ENCODE data around the gene ULK2. TPM values are rescaled to one million over a fixed set of nuclear protein-coding genes. Genes with fewer than 3 reads are reported as not detected.

ULK2 gene
- total and polyA plus RNA-seq, 2 of the 13 experiments (the other 11 are each of a cell fraction or from before 2014, with no cell fraction given) = 0.01 TPM; not detected in 1

- Histone ChIP-seq H3K4me1 (ENCODE audit: insufficient read depth, low read length) (peaks cover 62% of the 10 kb centered on the region), H4K20me1 (ENCODE audit: insufficient read depth, low read length) (no peaks in the 10 kb centered on the region), H3K9ac (ENCODE audit: insufficient read depth, low read depth, low read length) (no peak overlapping the region), H2AFZ (ENCODE audit: low read length) (no peak overlapping the region), H3K79me2 (ENCODE audit: insufficient read depth, low read length) (no peaks in the 10 kb centered on the region), H3K4me3 (replicated peaks in 1 of 3; ENCODE audit: insufficient read depth in 1 of 3, low read depth in 2 of 3, low read length in 3 of 3) (no peak overlapping the region), H3K27me3 (ENCODE audit: control insufficient read depth in 1 of 2, insufficient read depth in 2 of 2, low read length in 2 of 2) (no peaks in the 10 kb centered on the region; a peak in 1 of 5 replicates), H3K4me2 (ENCODE audit: low read depth, low read length) (no peak overlapping the region), H3K27ac (ENCODE audit: extremely low read length, insufficient read depth, low read length) (no peak overlapping the region), H3K9me3 (ENCODE audit: low read length) (no peaks in the 10 kb centered on the region), H3K36me3 (replicated peaks in 1 of 2; ENCODE audit: control insufficient read depth in 1 of 2, insufficient read depth in 2 of 2, low read length in 2 of 2) (no peaks in the 10 kb centered on the region)
- in situ Hi-C loops (cut with HindIII; ENCODE audit: extremely low pct_ligation_motif_present, low pct_unique_long_range_greater_than_20kb) = no loop called here
- DNase-seq (ENCODE audit: low spot score) (no peak), ATAC-seq (no peak), FAIRE-seq (no peak)
- WGBS (ENCODE audit: low lambda C conversion rate) = 97% methylated on average over 12 of the region's 14 CpGs
- POLR2A ChIA-PET = no interaction called here
- CTCF ChIA-PET (ENCODE audit: low intra/inter-chr PET ratio, low total read pairs) = no interaction called here
- intact Hi-C loops (cut with micrococcal nuclease; ENCODE audit: unreplicated experiment) = no loop called here
- no TSS peak for BruUV-seq (replicated peaks)
- TF ChIP-seq ZNF414 (CRISPR knock-in tag; IDR thresholded peaks at IDR 0.05) = no peak
- no peak for TF ChIP-seq NR2C2 (CRISPR knock-in tag; IDR thresholded peaks at IDR 0.05; ENCODE audit: borderline replicate concordance)
- TF ChIP-seq SIN3B (IDR thresholded peaks at IDR 0.05; ENCODE audit: low read length) = no peak
- TF ChIP-seq RFXAP (CRISPR knock-in tag; IDR thresholded peaks at IDR 0.05; ENCODE audit: borderline replicate concordance) = no peak
- TF ChIP-seq ZNF749 (CRISPR knock-in tag; IDR thresholded peaks at IDR 0.05; ENCODE audit: borderline replicate concordance) = no peak
- no peak for TF ChIP-seq ZBTB8A (CRISPR knock-in tag; IDR thresholded peaks at IDR 0.05; ENCODE audit: borderline replicate concordance, low read depth)
- no peak for TF ChIP-seq MYNN (CRISPR knock-in tag; IDR thresholded peaks at IDR 0.05; ENCODE audit: low read depth)
- no peak for TF ChIP-seq MTF1 (CRISPR knock-in tag; IDR thresholded peaks at IDR 0.05)
- TF ChIP-seq ZNF883 (CRISPR knock-in tag; IDR thresholded peaks at IDR 0.05; ENCODE audit: not compliant biosample characterization) = no peak
- TF ChIP-seq YEATS4 (CRISPR knock-in tag; IDR thresholded peaks at IDR 0.05; ENCODE audit: borderline replicate concordance) = no peak
- TF ChIP-seq ZSCAN25 (CRISPR knock-in tag; IDR thresholded peaks at IDR 0.05) = no peak
- TF ChIP-seq POLR2A (IDR thresholded peaks at IDR 0.05; ENCODE audit: insufficient read depth in 1 of 2, low read depth in 2 of 2, low read length in 2 of 2) = no peak
- TF ChIP-seq PBX2 (CRISPR knock-in tag; IDR thresholded peaks at IDR 0.05) = no peak
- no peak for TF ChIP-seq BCL6 (CRISPR knock-in tag; IDR thresholded peaks at IDR 0.05)
- no peak for TF ChIP-seq ZNF788 (CRISPR knock-in tag; IDR thresholded peaks at IDR 0.05; ENCODE audit: borderline replicate concordance)
- TF ChIP-seq MEIS1 (CRISPR knock-in tag; IDR thresholded peaks at IDR 0.05; ENCODE audit: borderline replicate concordance) = no peak
- TF ChIP-seq ZNF343 (CRISPR knock-in tag; IDR thresholded peaks at IDR 0.05) = no peak
Observed at GRCh38 chr17:19738073-19738449, 129.7 kb downstream of the ULK2 start.

All from HepG2 (cell line).